Measurements from ENCODE around the gene PTPRG.

Gene PTPRG

GRCh38 chr3:61919371-61919770, 358.0 kb downstream of the PTPRG start:
- no peak overlapping the region for H3K4me3 ChIP-seq (ENCODE audit: low read depth, low read length)
- no peak for TF ChIP-seq CTCF (IDR thresholded peaks at IDR 0.05; ENCODE audit: insufficient read depth, low read depth, low read length, missing control alignments)
- DNase-seq (ENCODE audit: low read depth) = no peak

GRCh38 chr3:61922118-61922517, 360.7 kb downstream of the PTPRG start:
- no peak for DNase-seq (ENCODE audit: low read depth)
- no peak overlapping the region for H3K4me3 ChIP-seq (ENCODE audit: low read depth, low read length)
- TF ChIP-seq CTCF (IDR thresholded peaks at IDR 0.05; ENCODE audit: insufficient read depth, low read depth, low read length, missing control alignments) = no peak

GRCh38 chr3:61924090-61924735, 362.8 kb downstream of the PTPRG start:
- no peak overlapping the region for H3K4me3 ChIP-seq (ENCODE audit: low read depth, low read length)
- no peak for DNase-seq (ENCODE audit: low read depth)
- TF ChIP-seq CTCF (IDR thresholded peaks at IDR 0.05; ENCODE audit: insufficient read depth, low read depth, low read length, missing control alignments) = no peak

GRCh38 chr3:61924991-61925390, 363.6 kb downstream of the PTPRG start:
- TF ChIP-seq CTCF (IDR thresholded peaks at IDR 0.05; ENCODE audit: insufficient read depth, low read depth, low read length, missing control alignments) = no peak
- no peak overlapping the region for H3K4me3 ChIP-seq (ENCODE audit: low read depth, low read length)
- no peak for DNase-seq (ENCODE audit: low read depth)

GRCh38 chr3:61925721-61926120, 364.4 kb downstream of the PTPRG start:
- H3K4me3 ChIP-seq (ENCODE audit: low read depth, low read length) = no peak overlapping the region
- no peak for DNase-seq (ENCODE audit: low read depth)
- no peak for TF ChIP-seq CTCF (IDR thresholded peaks at IDR 0.05; ENCODE audit: insufficient read depth, low read depth, low read length, missing control alignments)

GRCh38 chr3:61926923-61927322, 365.6 kb downstream of the PTPRG start:
- DNase-seq (ENCODE audit: low read depth) = no peak
- TF ChIP-seq CTCF (IDR thresholded peaks at IDR 0.05; ENCODE audit: insufficient read depth, low read depth, low read length, missing control alignments) = no peak
- no peak overlapping the region for H3K4me3 ChIP-seq (ENCODE audit: low read depth, low read length)

GRCh38 chr3:61927332-61927731, 366.0 kb downstream of the PTPRG start:
- no peak for DNase-seq (ENCODE audit: low read depth)
- no peak overlapping the region for H3K4me3 ChIP-seq (ENCODE audit: low read depth, low read length)

More at GRCh38 chr3:61927332-61927731, 366.0 kb downstream of the PTPRG start:
- TF ChIP-seq CTCF (IDR thresholded peaks at IDR 0.05; ENCODE audit: insufficient read depth, low read depth, low read length, missing control alignments) = no peak

All from GM12865 (cell line).